SK-N-SH (cell line): ENCODE data around the gene PHYKPL. TPM values are rescaled to one million over a fixed set of nuclear protein-coding genes. Genes with fewer than 3 reads are reported as not detected.

Experiments
- CTCF ChIA-PET: fragments of 300-600, 350-600 bp; formaldehyde crosslinking; extraction: SDS; loops from one replicate; lab custom pipeline; 2021; lab: Yijun Ruan, JAX
- POLR2A ChIA-PET: fragments of 350-600 bp; sonication (Branson Sonifier 250); formaldehyde crosslinking; extraction: SDS; loops from one replicate; lab custom pipeline; 2020; ENCODE audit warnings: antibody characterized with exemption, inconsistent platforms; lab: Yijun Ruan, JAX
- DNase-seq: peaks from one replicate; pipeline ENCODE4 v3.0.0; 2012
- H2AFZ ChIP-seq: fragments of 200-600 bp; sonication (generic); 2 replicates; pipeline ENCODE4 v1.8.1; 2016; ENCODE audit warnings: antibody characterized with exemption, mild to moderate bottlenecking, low read depth
- H3F3A ChIP-seq: fragments of 200-600 bp; sonication (generic); replicated peaks from 2 replicates; pipeline ENCODE3; 2016; ENCODE audit warnings: antibody characterized with exemption, mild to moderate bottlenecking; ENCODE audit not compliant: insufficient read depth
- H3K27ac ChIP-seq, 2 experiments: fragments of 200-500 bp in 1 of 2; fragments of 200-600 bp in 1 of 2; sonication (Bioruptor generic) in 1 of 2; sonication (generic), shearing (Covaris generic) in 1 of 2; 2 replicates each; pipeline versions ENCODE4 v1.5.1 to v1.6.1; 2014 to 2016; ENCODE audit warnings: low read depth in 2 of 2, inconsistent platforms in 1 of 2, low read length in 1 of 2, mild to moderate bottlenecking in 1 of 2, mixed read lengths in 1 of 2
- H3K27me3 ChIP-seq: fragments of 200-600 bp; sonication (generic), shearing (Covaris generic); 2 replicates; pipeline ENCODE4 v1.6.1; 2016; ENCODE audit warnings: mixed run types; ENCODE audit not compliant: insufficient read depth
- H3K36me3 ChIP-seq, 2 experiments: fragments of 200-500 bp in 1 of 2; fragments of 200-600 bp in 1 of 2; sonication (Bioruptor generic) in 1 of 2; sonication (generic) in 1 of 2; replicated peaks in 1 of 2; 2 replicates each; pipeline versions ENCODE3 to v1.5.1; 2014 to 2016; ENCODE audit warnings: low read length in 1 of 2, mild to moderate bottlenecking in 1 of 2; ENCODE audit not compliant: insufficient read depth in 2 of 2, control insufficient read depth in 1 of 2
- H3K4me1 ChIP-seq, 2 experiments: fragments of 200-500 bp in 1 of 2; fragments of 200-600 bp in 1 of 2; sonication (Bioruptor generic) in 1 of 2; sonication (generic), shearing (Covaris generic) in 1 of 2; 2 replicates each; pipeline versions ENCODE4 v1.5.1 to v1.6.1; 2014 to 2016; ENCODE audit warnings: low read depth in 1 of 2, low read length in 1 of 2, mixed run types in 1 of 2; ENCODE audit not compliant: insufficient read depth in 2 of 2, control insufficient read depth in 1 of 2
- H3K4me2 ChIP-seq: fragments of 200-600 bp; sonication (generic), shearing (Covaris generic); 2 replicates; pipeline ENCODE4 v1.6.1; 2017; ENCODE audit warnings: mixed run types
- H3K4me3 ChIP-seq, 2 experiments: fragments of 200-500 bp in 1 of 2; fragments of 200-600 bp in 1 of 2; sonication (Bioruptor generic) in 1 of 2; sonication (generic), shearing (Covaris generic) in 1 of 2; 2 replicates each; pipeline versions ENCODE4 v1.5.1 to v1.8.1; 2014 to 2016; ENCODE audit warnings: low read depth in 2 of 2, inconsistent platforms in 1 of 2, low read length in 1 of 2, mild to moderate bottlenecking in 1 of 2, mixed read lengths in 1 of 2, moderate library complexity in 1 of 2
- H3K79me2 ChIP-seq: fragments of 200-600 bp; sonication (generic); 2 replicates; pipeline ENCODE4 v1.8.1; 2017; ENCODE audit warnings: mild to moderate bottlenecking; ENCODE audit not compliant: insufficient read depth
- H3K9ac ChIP-seq: fragments of 200-600 bp; sonication (generic); 2 replicates; pipeline ENCODE4 v1.6.1; 2017; ENCODE audit warnings: mixed run types
- H3K9me2 ChIP-seq: fragments of 200-600 bp; sonication (generic); 2 replicates; pipeline ENCODE4 v1.6.1; 2017; ENCODE audit warnings: mixed run types
- H3K9me3 ChIP-seq: fragments of 200-600 bp; sonication (generic); 2 replicates; pipeline ENCODE4 v1.6.1; 2017; ENCODE audit warnings: mixed run types, mild to moderate bottlenecking, moderate library complexity
- H4K20me1 ChIP-seq: fragments of 200-600 bp; sonication (generic); 2 replicates; pipeline ENCODE4 v1.6.1; 2017; ENCODE audit warnings: mild to moderate bottlenecking, mixed run types; ENCODE audit not compliant: insufficient read depth
- EZH2phosphoT487 ChIP-seq: fragments of 200-600 bp; sonication (generic); IDR thresholded peaks from 2 replicates; pipeline ENCODE4 v1.6.1; 2017; ENCODE audit warnings: low read depth, mixed run types, mild to moderate bottlenecking, antibody characterized with exemption, moderate library complexity, borderline replicate concordance
- FOSL2 ChIP-seq: IDR thresholded peaks from 2 replicates; pipeline ENCODE4 v1.4.0; 2012; ENCODE audit warnings: low read depth, mild to moderate bottlenecking, moderate library complexity, borderline replicate concordance
- FOXJ3 ChIP-seq: sonication (generic); formaldehyde crosslinking; IDR thresholded peaks from 2 replicates; pipeline ENCODE4 v1.5.1; 2020; ENCODE audit warnings: mild to moderate bottlenecking, missing genetic modification reagents
- FOXM1 ChIP-seq: IDR thresholded peaks from 2 replicates; pipeline ENCODE4 v1.4.0; 2012; ENCODE audit warnings: low read depth, mild to moderate bottlenecking
- MAX ChIP-seq: IDR thresholded peaks from 2 replicates; pipeline ENCODE4 v1.4.0; 2012; ENCODE audit warnings: low read depth
- MXI1 ChIP-seq: IDR thresholded peaks from 2 replicates; pipeline ENCODE4 v1.6.1; 2012; ENCODE audit warnings: mild to moderate bottlenecking, low read depth, low read length, improper control_type of control experiment
- RAD21 ChIP-seq: IDR thresholded peaks from 2 replicates; pipeline ENCODE4 v1.6.1; 2012; ENCODE audit warnings: mild to moderate bottlenecking, low read length
- TAF1 ChIP-seq: IDR thresholded peaks from 2 replicates; pipeline ENCODE4 v1.6.1; 2012; ENCODE audit warnings: low read depth, mild to moderate bottlenecking, low read length, moderate library complexity, borderline replicate concordance
- TEAD4 ChIP-seq: IDR thresholded peaks from 2 replicates; pipeline ENCODE4 v1.4.0; 2012; ENCODE audit warnings: mild to moderate bottlenecking, borderline replicate concordance; ENCODE audit not compliant: insufficient read depth
- USF1 ChIP-seq: IDR thresholded peaks from 2 replicates; pipeline ENCODE4 v1.4.0; 2012; ENCODE audit warnings: low read depth, borderline replicate concordance
- USF2 ChIP-seq: fragments of 150-350 bp; IDR thresholded peaks from 2 replicates; pipeline ENCODE4 v1.6.1; 2017; ENCODE audit warnings: antibody characterized with exemption, low read length, low read depth, borderline replicate concordance
- YY1 ChIP-seq: IDR thresholded peaks from 2 replicates; pipeline ENCODE4 v1.4.0; 2012; ENCODE audit warnings: low read depth, mild to moderate bottlenecking
- WGBS: methylation state at CpG from one replicate; pipeline ENCODE4 v1.1.6; 2017; ENCODE audit warnings: low lambda C conversion rate; 5-methylcytosine and 5-hydroxymethylcytosine counted together
- polyA plus RNA-seq, 3 experiments: library from polyadenylated mRNA; depleted of rRNA; stranded (reverse); fragments of >200 nt; gene quantifications; 2 replicates each; pipeline ENCODE4 v1.2.3, GENCODE V29; 2012

The PHYKPL gene
- polyA plus RNA-seq, 1 of the 3 experiments (the other 2 are of a cell fraction): 46.8 TPM

DNA sequence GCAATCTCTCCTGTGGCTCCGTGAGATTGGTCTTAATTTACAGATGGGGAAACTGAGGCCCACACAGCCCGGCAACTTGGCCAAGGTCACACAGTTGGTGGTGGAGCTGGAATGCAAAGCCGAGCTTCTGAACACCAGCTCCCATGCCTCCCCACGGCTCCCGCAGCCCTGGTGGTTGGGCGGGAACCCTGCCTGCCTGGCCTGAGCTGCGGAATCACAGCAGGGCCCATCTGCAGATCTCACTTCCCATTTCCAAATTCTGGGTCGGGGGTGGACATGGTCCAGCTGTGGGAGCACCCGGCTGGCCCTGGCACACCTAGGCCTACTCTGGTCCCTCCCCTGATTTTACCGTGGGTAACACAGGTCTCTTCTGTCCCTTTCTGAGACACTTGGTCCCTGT is 35.3 kb upstream of the PHYKPL start:
- Histone ChIP-seq H3K79me2 (no peaks in the 10 kb centered on the region), H3K4me3 (no peak overlapping the region), H3K9me3 (no peaks in the 10 kb centered on the region), H3K27ac (no peak overlapping the region), H3K4me2 (no peak overlapping the region), H3K9me2 (no peaks in the 10 kb centered on the region), H3K9ac (no peak overlapping the region), H2AFZ (no peak overlapping the region), H3K27me3 (no peaks in the 10 kb centered on the region), H3K36me3 (no peaks in the 10 kb centered on the region), H3F3A (no peaks in the 10 kb centered on the region), H4K20me1 (no peaks in the 10 kb centered on the region), H3K4me1 (no peaks in the 10 kb centered on the region; a peak in 1 of 4 replicates)
- ChIA-PET POLR2A (no interaction called here), CTCF (interaction anchor here (3.1 kb wide), 1 partner anchor 32 kb away, joined by 9 read pairs; no protein-coding TSS in a partner anchor)
- TF ChIP-seq RAD21: no peak
- no peak for TF ChIP-seq EZH2phosphoT487
- TF ChIP-seq FOXM1: no peak
- no peak for DNase-seq
- WGBS: 36% methylated on average over 3 of the region's 10 CpGs

DNA sequence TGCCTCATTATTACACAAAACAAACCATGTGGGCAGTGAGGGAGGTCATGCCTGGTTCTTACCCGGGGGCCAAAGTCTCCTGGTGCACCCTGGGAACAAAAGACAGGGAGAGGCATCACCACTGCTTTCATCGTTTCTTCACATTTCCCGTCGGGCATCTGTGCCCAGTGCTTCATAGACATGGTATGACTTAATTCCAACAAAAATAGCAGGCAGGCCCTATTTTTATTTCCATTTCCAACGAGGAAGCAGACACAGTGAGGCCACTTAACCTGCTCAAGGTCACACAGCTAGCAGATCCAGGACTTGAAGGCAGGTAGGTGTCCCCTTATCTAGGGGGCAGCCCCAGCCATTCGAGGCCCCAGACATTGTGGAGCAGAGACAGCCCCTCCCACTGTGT is 34.6 kb upstream of the PHYKPL start:
- no peaks in the 10 kb centered on the region for H3K9me2 ChIP-seq
- H2AFZ ChIP-seq: no peak overlapping the region
- H4K20me1 ChIP-seq: no peaks in the 10 kb centered on the region
- 36% methylated on average over 6 of the region's 6 CpGs for WGBS
- H3F3A ChIP-seq: no peaks in the 10 kb centered on the region
- H3K36me3 ChIP-seq: no peaks in the 10 kb centered on the region
- no peak for DNase-seq
- CTCF ChIA-PET: interaction anchor here (1.2 to 3.1 kb wide), 3 partner anchors 11 to 285 kb away, joined by 3 to 9 read pairs (median 4); no protein-coding TSS in a partner anchor
- no peaks in the 10 kb centered on the region for H3K9me3 ChIP-seq
- H3K4me3 ChIP-seq: no peak overlapping the region
- no peaks in the 10 kb centered on the region; a peak in 1 of 4 replicates for H3K4me1 ChIP-seq
- POLR2A ChIA-PET: no interaction called here
- H3K79me2 ChIP-seq: no peaks in the 10 kb centered on the region
- no peak overlapping the region for H3K4me2 ChIP-seq
- no peaks in the 10 kb centered on the region for H3K27me3 ChIP-seq
- H3K27ac ChIP-seq: no peak overlapping the region
- no peak for TF ChIP-seq TAF1
- no peak for TF ChIP-seq RAD21
- no peak for TF ChIP-seq FOXJ3 (CRISPR knock-in tag)
- TF ChIP-seq YY1: no peak
- no peak for TF ChIP-seq MAX
- TF ChIP-seq TEAD4: no peak
- TF ChIP-seq, all 33 proteins: peak for 0
- no peak overlapping the region for H3K9ac ChIP-seq

DNA sequence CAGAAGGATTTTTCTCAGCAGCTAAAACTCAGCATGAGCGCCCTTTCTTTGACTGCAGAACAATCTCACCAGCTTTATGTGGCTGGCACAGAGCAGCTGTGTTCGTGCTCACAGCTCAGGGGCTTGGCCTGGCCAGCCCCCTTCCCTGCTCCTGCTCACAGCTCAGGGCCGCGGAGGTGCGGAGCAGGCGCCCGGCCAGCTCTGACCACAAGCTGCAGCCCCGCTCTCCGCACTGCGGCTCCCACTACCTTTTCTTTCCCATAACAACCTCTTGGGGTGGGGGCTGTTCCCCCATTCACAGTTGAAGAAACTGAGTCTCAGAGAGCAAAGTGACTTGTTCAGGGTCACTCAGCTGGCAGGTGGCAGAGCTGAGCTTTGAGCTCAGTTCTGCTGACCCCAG is 34.0 kb upstream of the PHYKPL start:
- H3K79me2 ChIP-seq: no peaks in the 10 kb centered on the region
- H3K4me3 ChIP-seq: no peak overlapping the region
- DNase-seq: no peak
- no peak overlapping the region for H3K27ac ChIP-seq
- ChIA-PET CTCF (interaction anchor here (1.1 to 3.1 kb wide), 4 partner anchors 10 to 286 kb away, joined by 3 to 9 read pairs (median 6); no protein-coding TSS in a partner anchor), POLR2A (interaction anchor here (0.8 kb wide), 1 partner anchor 9 kb away, joined by 3 read pairs; no protein-coding TSS in a partner anchor)
- H2AFZ ChIP-seq: no peak overlapping the region
- H3K9me2 ChIP-seq: no peaks in the 10 kb centered on the region
- no peaks in the 10 kb centered on the region for H3K4me1 ChIP-seq
- no peaks in the 10 kb centered on the region for H3K36me3 ChIP-seq
- H4K20me1 ChIP-seq: no peaks in the 10 kb centered on the region
- no peaks in the 10 kb centered on the region for H3K9me3 ChIP-seq
- no peak overlapping the region for H3K4me2 ChIP-seq
- H3K27me3 ChIP-seq: no peaks in the 10 kb centered on the region
- WGBS: 74% methylated on average over 6 of the region's 10 CpGs
- H3F3A ChIP-seq: no peaks in the 10 kb centered on the region
- TF ChIP-seq EZH2phosphoT487: no peak
- TF ChIP-seq FOSL2: no peak
- TF ChIP-seq USF2: no peak
- TF ChIP-seq YY1: no peak
- no peak for TF ChIP-seq MXI1
- TF ChIP-seq USF1: no peak
- TF ChIP-seq FOXJ3 (CRISPR knock-in tag): no peak
- H3K9ac ChIP-seq: no peak overlapping the region
